ENCODE data around the gene TSHZ1.

TSHZ1 gene

GRCh38 chr18:75208155-75208835, 2.3 kb upstream of the TSHZ1 start:
- DNase-seq = peak; percentile 38 to 45

GRCh38 chr18:75208836-75209128, 1.8 kb upstream of the TSHZ1 start:
- DNase-seq = no peak

- peak; percentile 76 to 86 for DNase-seq
Measured at GRCh38 chr18:75209129-75209950, 1.3 kb upstream of the TSHZ1 start, which contains the start of gene PTGR3. Gene PTGR3, minus strand, starts transcription at chr18:75209139. Its CDS starts 81 bp downstream, at chr18:75209058.

GRCh38 chr18:75209951-75210258, 692 bp upstream of the TSHZ1 start:
- no peak for DNase-seq

GRCh38 chr18:75211002-75211621, 515 bp downstream of the TSHZ1 start:
- peak in 1 of 2 donors; percentile 26 for DNase-seq

GRCh38 chr18:75211626-75211952, 992 bp downstream of the TSHZ1 start:
- DNase-seq = peak in 1 of 2 donors; percentile 10

GRCh38 chr18:75211953-75212750, 1.6 kb downstream of the TSHZ1 start:
- peak in 1 of 2 donors; percentile 21 for DNase-seq

- DNase-seq = no peak
Measured at GRCh38 chr18:75212751-75213090, 2.1 kb downstream of the TSHZ1 start.

- DNase-seq = no peak
Measured at GRCh38 chr18:75213611-75214331, 3.2 kb downstream of the TSHZ1 start.

GRCh38 chr18:75214332-75214690, 3.7 kb downstream of the TSHZ1 start:
- no peak for DNase-seq

GRCh38 chr18:75214766-75215510, 4.3 kb downstream of the TSHZ1 start:
- DNase-seq = no peak

GRCh38 chr18:75215663-75216062, 5.1 kb downstream of the TSHZ1 start:
- DNase-seq = no peak

- DNase-seq = peak in 1 of 2 donors; percentile 61
Measured at GRCh38 chr18:75216212-75216910, 5.8 kb downstream of the TSHZ1 start.

GRCh38 chr18:75216911-75217689, 6.5 kb downstream of the TSHZ1 start:
- no peak for DNase-seq

- no peak for DNase-seq
Measured at GRCh38 chr18:75218065-75218923, 7.7 kb downstream of the TSHZ1 start.

GRCh38 chr18:75219745-75220375, 9.3 kb downstream of the TSHZ1 start:
- DNase-seq = no peak

GRCh38 chr18:75220551-75221355, 10.2 kb downstream of the TSHZ1 start:
- DNase-seq = no peak

- DNase-seq = no peak
Measured at GRCh38 chr18:75221397-75221796, 10.8 kb downstream of the TSHZ1 start.

All from CD4-positive, alpha-beta T cell treated with Interleukin-1 beta for 1 hour (primary cell).